Sciatic nerve (tissue), 2 donors: ENCODE measurements around the gene PLD4. TPM values are rescaled to one million over a fixed set of nuclear protein-coding genes. Genes with fewer than 3 reads are reported as not detected.
"Not testable (repeated sequence)": the region's sequence is repeated elsewhere in the genome, so short reads cannot be mapped to it uniquely, and the experiment has no call there.

Source experiments
- ATAC-seq: fragments of 200-7000 bp; cut with Tn5 transposase; one replicate; pipeline ENCODE4 v1.9.1; 2020; ENCODE audit warnings: mild to moderate bottlenecking, moderate library complexity
- DNase-seq: peaks from one replicate; pipeline ENCODE4 v3.0.0-alpha.2; 2020; ENCODE audit warnings: low spot score
- intact Hi-C: fragments of 100-400 bp; cut with DNase I; formaldehyde crosslinking; loops from one replicate; pipeline ENCODE4 v1.14.2; 2022
- total RNA-seq: library from RNA; stranded (reverse); fragmentation: NEBNext Ultra II Directional; extraction: Animal tissue kit (Norgen Biotek cat#: 25700); gene quantifications from one replicate; pipeline ENCODE4 v1.2.1, GENCODE V29; 2021
- donor health status: DM: no; HTN: no; CAD: no.
- donor health status: DM: no; HTN: no; CAD: no.

Gene PLD4
- total RNA-seq, 1 donor from 2014 or later, result 7.0 TPM

GRCh38 chr14:104947201-104947600, 22.5 kb downstream of the PLD4 start:
- DNase-seq, intact Hi-C loops, ATAC-seq: not testable (repeated sequence)

DNA sequence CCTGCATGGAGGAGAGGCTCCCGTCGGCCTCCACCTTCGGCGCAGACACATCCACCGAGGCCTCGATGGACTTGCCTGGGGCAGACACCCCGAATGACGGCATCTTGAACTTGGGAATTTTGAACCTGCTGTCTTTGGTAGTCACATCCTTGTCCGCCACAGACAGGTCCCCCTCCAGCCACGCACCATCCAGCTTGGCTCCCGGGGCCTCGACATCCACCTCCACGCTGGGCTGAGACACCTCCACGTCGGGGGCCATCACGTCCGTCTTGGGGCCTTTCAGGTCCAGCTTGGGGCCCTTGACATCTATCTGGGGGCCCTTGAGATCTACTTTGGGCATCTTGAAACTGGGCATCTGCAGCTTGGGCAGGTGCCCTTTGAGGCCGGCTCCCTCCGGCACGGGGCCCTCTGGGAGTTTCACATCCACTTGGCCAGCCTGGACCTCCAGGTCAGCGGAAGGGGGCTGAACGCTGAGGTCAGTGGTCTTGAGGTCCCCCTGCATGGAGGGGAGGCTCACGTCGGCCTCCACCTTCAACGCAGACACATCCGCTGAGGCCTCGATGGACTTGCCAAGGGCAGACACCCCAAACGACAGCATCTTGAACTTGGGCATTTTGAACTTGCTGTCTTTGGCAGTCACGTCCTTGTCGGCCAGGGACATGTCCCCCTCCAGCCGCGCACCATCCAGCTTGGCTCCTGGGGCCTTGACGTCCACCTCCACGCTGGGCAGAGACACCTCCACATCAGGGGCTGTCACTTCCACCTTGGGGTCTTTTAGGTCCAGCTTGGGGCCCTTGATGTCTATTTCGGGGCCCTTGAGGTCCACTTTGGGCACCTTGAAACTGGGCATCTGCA, 23.4 kb downstream of the PLD4 start:
- intact Hi-C loops, ATAC-seq: not testable (repeated sequence)

GRCh38 chr14:104948736-104949031, 24.0 kb downstream of the PLD4 start:
- intact Hi-C loops, result no loop called here
- no peak for ATAC-seq
- DNase-seq, result no peak

More for the DNA sequence above, 23.4 kb downstream of the PLD4 start:
- DNase-seq, result not testable (repeated sequence)

- intact Hi-C loops, DNase-seq, ATAC-seq: not testable (repeated sequence)
Measured at GRCh38 chr14:104949406-104949955, 24.8 kb downstream of the PLD4 start.

DNA sequence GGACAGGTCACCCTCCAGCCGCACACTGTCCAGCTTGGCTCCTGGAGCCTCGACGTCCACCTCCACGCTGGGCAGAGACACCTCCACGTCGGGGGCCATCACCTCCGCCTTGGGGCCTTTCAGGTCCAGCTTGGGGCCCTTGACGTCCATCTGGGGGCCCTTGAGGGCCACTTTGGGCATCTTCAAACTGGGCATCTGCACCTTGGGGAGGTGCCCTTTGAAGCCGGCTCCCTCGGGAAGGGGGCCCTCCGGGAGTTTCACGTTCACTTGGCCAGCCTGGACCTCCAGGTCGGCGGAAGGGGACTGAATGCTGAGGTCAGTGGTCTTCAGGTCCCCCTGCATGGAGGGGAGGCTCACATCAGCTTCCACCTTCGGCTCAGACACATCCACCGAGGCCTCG, 25.3 kb downstream of the PLD4 start:
- intact Hi-C loops, result no loop called here

GRCh38 chr14:104950701-104951100, 26.0 kb downstream of the PLD4 start:
- ATAC-seq, intact Hi-C loops, DNase-seq: not testable (repeated sequence)

More for the DNA sequence above, 25.3 kb downstream of the PLD4 start:
- ATAC-seq (no peak), DNase-seq (no peak)

- intact Hi-C loops, ATAC-seq, DNase-seq: not testable (repeated sequence)
Measured at GRCh38 chr14:104951863-104952657, 27.4 kb downstream of the PLD4 start.

GRCh38 chr14:104953097-104953496, 28.4 kb downstream of the PLD4 start:
- intact Hi-C loops, result no loop called here
- DNase-seq, result no peak
- no peak for ATAC-seq

DNA sequence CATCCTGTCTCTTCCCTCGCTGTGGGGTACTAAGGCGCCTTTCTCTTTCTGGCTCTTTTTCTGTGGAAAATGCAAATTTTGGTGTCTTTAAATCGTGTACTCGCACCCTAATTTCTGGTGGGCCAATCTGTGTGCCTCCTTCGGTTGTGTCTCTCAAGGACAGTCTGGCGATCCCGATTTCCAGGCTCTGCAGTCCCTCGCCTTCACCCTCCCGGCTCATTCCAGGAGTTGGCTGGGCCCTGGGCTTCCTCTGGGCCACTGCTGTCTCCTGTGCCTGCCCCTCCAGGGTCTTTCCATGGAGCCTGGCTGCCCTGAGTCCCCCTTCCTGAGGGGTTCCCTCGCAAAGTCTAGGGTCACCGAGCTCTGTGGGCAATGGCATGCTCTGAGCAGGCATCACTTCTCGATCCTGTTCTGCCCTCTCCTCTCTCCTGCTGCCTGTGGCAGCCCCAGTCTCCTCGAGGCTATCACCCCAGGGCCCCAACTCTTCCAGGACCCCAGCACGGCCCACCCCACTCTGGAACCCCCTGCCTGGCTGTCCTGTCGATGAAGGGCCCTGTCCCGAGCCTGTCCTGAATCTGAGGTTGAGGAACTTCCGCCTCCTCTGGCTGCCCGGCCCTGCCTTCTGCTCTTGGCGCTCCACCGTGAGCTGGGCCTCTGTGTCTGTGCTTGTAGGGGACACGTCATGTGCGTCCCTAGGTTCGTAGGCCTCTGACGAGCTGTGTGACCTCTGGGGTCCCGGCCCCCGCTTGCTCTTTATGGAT, 29.4 kb downstream of the PLD4 start:
- no peak for DNase-seq
- ATAC-seq, result peak; percentile 38
- intact Hi-C loops, result no loop called here

DNA sequence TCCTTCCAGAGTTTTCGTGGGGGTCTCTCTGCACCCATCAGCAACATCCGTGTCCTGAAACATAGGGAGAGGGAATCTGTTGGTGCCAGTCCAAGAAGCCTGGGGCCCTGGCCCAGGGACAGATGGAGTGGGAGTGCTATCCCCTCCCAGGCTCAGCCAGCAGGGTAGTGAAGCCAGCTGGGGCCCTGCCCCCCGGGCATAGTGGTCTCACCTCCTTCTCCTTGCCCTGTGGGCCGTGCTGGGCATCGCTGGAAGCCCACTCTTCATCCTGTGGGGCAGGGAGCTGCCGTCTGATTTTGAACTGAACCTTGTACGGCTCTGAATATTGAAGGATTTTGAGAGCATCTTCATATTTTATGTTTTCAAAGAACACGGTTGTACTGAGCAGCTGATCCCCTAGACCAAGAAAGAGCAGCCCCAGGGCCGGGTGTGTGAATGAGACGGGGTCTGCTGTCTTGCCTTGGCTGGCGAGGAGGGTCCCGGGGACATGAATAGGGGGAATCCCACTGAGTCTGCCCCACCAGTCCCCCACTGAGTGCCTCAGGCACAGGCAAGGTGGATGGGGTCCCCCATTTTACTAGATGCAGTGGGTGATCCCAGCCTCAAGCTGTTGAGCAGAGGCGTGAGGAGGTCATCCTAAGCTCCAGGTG, 30.2 kb downstream of the PLD4 start:
- DNase-seq (no peak), ATAC-seq (no peak)
- intact Hi-C loops, result no loop called here

DNA sequence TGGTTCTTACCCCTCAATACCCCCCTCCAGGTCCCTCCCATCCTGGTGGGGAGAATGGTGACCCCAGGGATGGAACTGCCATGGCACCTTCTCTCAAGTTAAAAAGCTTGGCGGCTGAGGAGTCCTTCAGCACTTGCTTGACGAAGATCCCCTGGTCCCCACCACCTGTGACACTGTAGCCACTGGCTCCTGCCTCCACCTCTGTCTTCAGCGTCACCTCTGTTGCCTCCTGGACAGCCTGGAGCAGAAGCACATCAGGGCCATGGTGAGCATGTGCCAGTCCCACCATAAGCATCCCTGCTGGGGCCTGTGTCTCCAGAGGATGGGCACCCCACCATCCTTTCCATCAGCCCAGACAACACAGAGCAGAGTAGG, 30.7 kb downstream of the PLD4 start:
- intact Hi-C loops, result no loop called here
- DNase-seq, result no peak
- ATAC-seq, result no peak

GRCh38 chr14:104956290-104956890, 31.7 kb downstream of the PLD4 start:
- ATAC-seq, result no peak
- intact Hi-C loops, result no loop called here
- no peak for DNase-seq

DNA sequence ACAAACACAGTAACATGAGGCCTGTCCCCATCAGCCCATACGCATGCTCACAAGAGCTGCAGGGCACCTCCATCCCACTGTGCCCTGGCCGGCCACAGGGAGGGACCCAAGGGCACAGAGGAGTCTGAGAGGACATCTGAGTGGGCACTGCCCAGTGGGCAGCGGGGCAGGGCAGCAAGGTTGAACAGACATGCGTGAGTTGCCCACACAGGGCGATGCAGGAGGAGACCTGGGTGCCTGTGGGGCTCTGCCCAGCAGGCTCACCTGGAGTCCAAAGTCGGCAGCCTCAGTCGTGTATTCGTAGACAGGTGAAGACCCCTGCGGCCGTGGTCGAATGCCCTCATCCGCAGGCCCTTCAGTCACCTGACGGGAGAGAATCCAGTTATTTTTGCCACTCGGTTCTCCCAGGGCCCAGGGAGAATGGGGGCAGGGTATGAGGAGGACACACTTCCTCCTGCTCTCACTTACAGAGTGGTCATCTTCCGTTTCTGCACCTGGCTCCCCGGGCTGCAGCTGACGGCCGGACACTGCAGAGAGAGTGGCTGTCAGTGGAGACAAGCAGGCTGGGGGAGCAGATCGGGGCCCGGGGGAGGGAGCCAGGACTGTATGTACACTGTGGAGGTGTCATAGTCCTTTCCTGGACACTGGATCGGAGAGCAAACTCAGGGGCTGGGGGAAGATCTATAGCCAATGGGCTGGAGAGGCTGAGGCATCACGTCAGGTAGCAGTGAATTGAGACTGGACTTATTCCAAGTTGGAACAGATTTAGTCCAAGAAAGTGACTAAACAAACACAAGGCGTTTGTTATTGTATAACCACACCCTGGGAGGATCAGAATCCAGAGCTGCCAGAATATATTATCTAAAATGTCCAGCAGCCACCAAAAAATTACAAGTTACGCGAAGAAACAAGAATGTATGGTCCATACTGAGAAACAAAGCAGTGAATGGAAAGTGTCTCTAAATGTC, 32.8 kb downstream of the PLD4 start:
- ATAC-seq (no peak), DNase-seq (no peak)
- intact Hi-C loops, result no loop called here

DNA sequence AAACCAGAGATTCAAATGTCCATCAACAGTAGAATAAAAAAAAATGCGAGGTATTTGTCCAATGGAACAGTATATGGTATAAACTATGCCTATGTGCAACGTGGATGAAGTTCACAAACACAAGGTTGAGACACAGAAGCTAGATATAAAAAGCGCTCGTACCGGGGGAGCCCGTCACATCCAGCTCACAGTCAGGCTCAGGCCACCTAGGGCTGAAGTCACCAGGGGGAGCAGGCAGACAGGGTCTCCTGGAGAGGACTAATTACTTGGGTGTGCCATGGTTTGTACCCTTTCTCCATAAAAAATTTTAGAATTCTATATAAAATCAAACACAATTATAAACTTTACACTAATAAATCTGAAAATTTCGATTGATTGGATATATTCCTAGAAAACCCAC, 39.9 kb downstream of the PLD4 start:
- DNase-seq, result no peak
- no peak for ATAC-seq
- intact Hi-C loops, result no loop called here

GRCh38 chr14:104965561-104966231, 41.0 kb downstream of the PLD4 start:
- ATAC-seq, result no peak

GRCh38 chr14:104966261-104966865, 41.7 kb downstream of the PLD4 start:
- DNase-seq (no peak), ATAC-seq (no peak)

More at GRCh38 chr14:104965561-104966231, 41.0 kb downstream of the PLD4 start:
- no peak for DNase-seq
- intact Hi-C loops, result no loop called here

More at GRCh38 chr14:104966261-104966865, 41.7 kb downstream of the PLD4 start:
- intact Hi-C loops, result no loop called here
